ENCODE results near the gene PLD2. TPM values are rescaled to one million over a fixed set of nuclear protein-coding genes. Genes with fewer than 3 reads are reported as not detected.

The PLD2 gene
- total and polyA plus RNA-seq, 10 of the 15 experiments (the other 5 are each of a cell fraction or from before 2014, with no cell fraction given), result 0.71 to 16.5 (median 7.0) TPM

GRCh38 chr17:4766201-4766600, 40.8 kb upstream of the PLD2 start:
- no peak overlapping the region for H3K4me2 ChIP-seq (ENCODE audit: control insufficient read depth, insufficient read depth)
- intact Hi-C loops (cut with micrococcal nuclease; ENCODE audit: unreplicated experiment), result no loop called here
- ChIA-PET POLR2A (no interaction called here), CTCF (no interaction called here), RAD21 (ENCODE audit: unreplicated experiment) (no interaction called here), SMC1A (ENCODE audit: uncharacterized antibody, unreplicated experiment) (no interaction called here)
- in situ Hi-C loops (cut with MboI), result no loop called here
- BruUV-seq (replicated peaks), result no TSS peak
- H3K9me3 ChIP-seq (replicated peaks; ENCODE audit: control insufficient read depth, insufficient read depth, low read length), result no peaks in the 10 kb centered on the region
- H2AFZ ChIP-seq (ENCODE audit: control insufficient read depth, low read depth, low read length), result no peak overlapping the region
- H3K79me2 ChIP-seq (ENCODE audit: control insufficient read depth, insufficient read depth, low read length), result no peaks in the 10 kb centered on the region
- DNase-seq (ENCODE audit: low read depth, low spot score) (no peak), ATAC-seq (no peak), FAIRE-seq (no peak)
- WGBS (ENCODE audit: insufficient coverage, insufficient replicate concordance, low lambda C conversion rate, missing lambda C conversion rate), result 31% methylated on average over 3 of the region's 3 CpGs
- H3K27me3 ChIP-seq (replicated peaks in 1 of 2; ENCODE audit: control insufficient read depth in 2 of 2, insufficient read depth in 2 of 2, low read length in 1 of 2), result no peaks in the 10 kb centered on the region
- H4K20me1 ChIP-seq (ENCODE audit: control insufficient read depth, insufficient read depth), result no peaks in the 10 kb centered on the region
- H3K4me3 ChIP-seq, result no peak overlapping the region
- no peak overlapping the region for H3K9ac ChIP-seq (ENCODE audit: control insufficient read depth, insufficient read depth, low read length)
- H3K36me3 ChIP-seq (ENCODE audit: control insufficient read depth in 2 of 2, insufficient read depth in 2 of 2, low read length in 1 of 2), result no peaks in the 10 kb centered on the region
- H3K27ac ChIP-seq (ENCODE audit: control insufficient read depth, insufficient read depth), result no peak overlapping the region
- H3K4me1 ChIP-seq (ENCODE audit: control insufficient read depth, insufficient read depth, low read length), result no peaks in the 10 kb centered on the region; the same call in 1 of the 2 replicates
- TF ChIP-seq CEBPB (IDR thresholded peaks at IDR 0.05; ENCODE audit: borderline replicate concordance in 1 of 2, low read depth in 2 of 2, low read length in 2 of 2) (no peak), ZNF592 (IDR thresholded peaks at IDR 0.05) (no peak), SPI1 (IDR thresholded peaks at IDR 0.05; ENCODE audit: borderline replicate concordance, insufficient read depth, low read depth, low read length) (no peak), SMARCA5 (IDR thresholded peaks at IDR 0.05) (no peak), USF2 (IDR thresholded peaks at IDR 0.05; ENCODE audit: borderline replicate concordance, low read depth, low read length) (no peak), RCOR1 (conservative IDR thresholded peaks at IDR 0.05; ENCODE audit: low read depth, low read length) (no peak), ZZZ3 (IDR thresholded peaks at IDR 0.05; ENCODE audit: control insufficient read depth, insufficient read length, low read depth) (no peak), TBL1XR1 (IDR thresholded peaks at IDR 0.05; ENCODE audit: low read depth, low read length) (no peak), TCF12 (IDR thresholded peaks at IDR 0.05; ENCODE audit: low read depth, low read length) (no peak), ATF7 (IDR thresholded peaks at IDR 0.05; ENCODE audit: low read depth) (no peak), ZNF622 (IDR thresholded peaks at IDR 0.05) (no peak), ZNF687 (IDR thresholded peaks at IDR 0.05) (no peak), MYC (IDR thresholded peaks at IDR 0.05; ENCODE audit: insufficient read depth, insufficient read length, insufficient replicate concordance, low read length, severe bottlenecking) (no peak), CHD2 (IDR thresholded peaks at IDR 0.05; ENCODE audit: borderline replicate concordance, low read depth, low read length) (no peak), EZH2 (IDR thresholded peaks at IDR 0.05; ENCODE audit: borderline replicate concordance, control insufficient read depth, low read depth, low read length) (no peak)
